Liver (tissue), 9 donors: ENCODE data around the gene NDRG4. TPM values are rescaled to one million over a fixed set of nuclear protein-coding genes. Genes with fewer than 3 reads are reported as not detected.

Source experiments
- DNase-seq: peaks from one replicate; pipeline ENCODE4 v3.0.0-alpha.2; 2017; ENCODE audit warnings: low spot score
- H3K27ac ChIP-seq, 2 donors: one replicate each; pipeline ENCODE4 v1.7.0; 2013; ENCODE audit warnings: inconsistent platforms in 2 of 2, low read length in 2 of 2, control low read depth in 1 of 2, low read depth in 1 of 2, mild to moderate bottlenecking in 1 of 2
- H3K27me3 ChIP-seq, 4 donors: one replicate each; pipeline versions ENCODE4 v1.6.1 to v1.7.0; 2013; ENCODE audit warnings: low read length in 3 of 4, inconsistent platforms in 1 of 4, mild to moderate bottlenecking in 1 of 4, moderate library complexity in 1 of 4; ENCODE audit not compliant: control insufficient read depth in 4 of 4, insufficient read depth in 4 of 4
- H3K36me3 ChIP-seq, 4 donors: one replicate each; pipeline versions ENCODE4 v1.6.1 to v1.7.0; 2013; ENCODE audit warnings: low read length in 3 of 4, mild to moderate bottlenecking in 3 of 4, low read depth in 1 of 4, moderate library complexity in 1 of 4; ENCODE audit not compliant: control insufficient read depth in 4 of 4, insufficient read depth in 3 of 4
- H3K4me1 ChIP-seq, 4 donors: one replicate each; pipeline versions ENCODE4 v1.6.1 to v1.7.0; 2013; ENCODE audit warnings: low read length in 3 of 4, mild to moderate bottlenecking in 3 of 4, moderate library complexity in 1 of 4; ENCODE audit not compliant: control insufficient read depth in 4 of 4, insufficient read depth in 4 of 4
- H3K4me3 ChIP-seq, 3 donors: one replicate each; pipeline versions ENCODE4 v1.6.1 to v1.7.0; 2013; ENCODE audit warnings: low read length in 3 of 3, control low read depth in 1 of 3, low read depth in 1 of 3, mild to moderate bottlenecking in 1 of 3
- H3K9ac ChIP-seq, 2 donors: one replicate each; pipeline ENCODE4 v1.7.0; 2013; ENCODE audit warnings: low read length in 2 of 2, mild to moderate bottlenecking in 2 of 2, moderate library complexity in 2 of 2, control low read depth in 1 of 2, low read depth in 1 of 2
- H3K9me3 ChIP-seq, 4 donors: one replicate each; pipeline versions ENCODE4 v1.6.1 to v1.7.0; 2013; ENCODE audit warnings: low read length in 3 of 4; ENCODE audit not compliant: control insufficient read depth in 4 of 4
- CTCF ChIP-seq: fragments of 150-350 bp; IDR thresholded peaks from 2 replicates; pipeline ENCODE4 v1.5.1; 2017; ENCODE audit warnings: improper control_type of control experiment, low read depth, low read length; ENCODE audit not compliant: missing input control
- EGR1 ChIP-seq, 2 donors: IDR thresholded peaks; 2 replicates each; pipeline ENCODE4 v1.6.1; 2016 to 2018; ENCODE audit warnings: antibody characterized with exemption in 2 of 2, low read depth in 2 of 2
- FOXA1 ChIP-seq: IDR thresholded peaks from 2 replicates; pipeline ENCODE4 v1.6.1; 2016; ENCODE audit warnings: antibody characterized with exemption
- FOXA2 ChIP-seq: IDR thresholded peaks from 2 replicates; pipeline ENCODE4 v1.6.1; 2016; ENCODE audit warnings: antibody characterized with exemption
- GABPA ChIP-seq, 2 donors: IDR thresholded peaks in 1 of 2; conservative IDR thresholded peaks in 1 of 2; 2 replicates each; pipeline ENCODE4 v1.6.1; 2016; ENCODE audit warnings: antibody characterized with exemption in 2 of 2, mild to moderate bottlenecking in 1 of 2, moderate library complexity in 1 of 2
- HNF4A ChIP-seq, 2 donors: conservative IDR thresholded peaks; 2 replicates each; pipeline ENCODE4 v1.6.1; 2016; ENCODE audit warnings: antibody characterized with exemption in 2 of 2, mild to moderate bottlenecking in 2 of 2
- HNF4G ChIP-seq: IDR thresholded peaks from 2 replicates; pipeline ENCODE4 v1.6.1; 2016; ENCODE audit warnings: antibody characterized with exemption
- JUND ChIP-seq, 2 donors: IDR thresholded peaks; 2 replicates each; pipeline ENCODE4 v1.6.1; 2016; ENCODE audit warnings: antibody characterized with exemption in 2 of 2
- MAX ChIP-seq: IDR thresholded peaks from 2 replicates; pipeline ENCODE4 v1.6.1; 2016; ENCODE audit warnings: antibody characterized with exemption
- RAD21 ChIP-seq, 2 donors: IDR thresholded peaks; 2 replicates each; pipeline ENCODE4 v1.6.1; 2016; ENCODE audit warnings: antibody characterized with exemption in 2 of 2, mild to moderate bottlenecking in 2 of 2
- REST ChIP-seq: IDR thresholded peaks from 2 replicates; pipeline ENCODE4 v1.6.1; 2016; ENCODE audit warnings: antibody characterized with exemption, mild to moderate bottlenecking
- RXRA ChIP-seq, 2 donors: IDR thresholded peaks; 2 replicates each; pipeline ENCODE4 v1.6.1; 2017 to 2018; ENCODE audit warnings: antibody characterized with exemption in 2 of 2, mild to moderate bottlenecking in 1 of 2
- SP1 ChIP-seq: IDR thresholded peaks from 2 replicates; pipeline ENCODE4 v1.6.1; 2018; ENCODE audit warnings: antibody characterized with exemption, mild to moderate bottlenecking
- TAF1 ChIP-seq: conservative IDR thresholded peaks from 2 replicates; pipeline ENCODE4 v1.6.1; 2016; ENCODE audit warnings: antibody characterized with exemption, mild to moderate bottlenecking
- ZBTB33 ChIP-seq: IDR thresholded peaks from 2 replicates; pipeline ENCODE4 v1.6.1; 2016; ENCODE audit warnings: antibody characterized with exemption
- WGBS: extraction: QIAGEN DNeasy Blood & Tissue Kit; methylation state at CpG from one replicate; pipeline ENCODE4 v1.1.7; 2013; 5-methylcytosine and 5-hydroxymethylcytosine counted together
- polyA plus RNA-seq, 2 donors: library from polyadenylated mRNA; stranded (reverse) in 1 of 2; unstranded in 1 of 2; fragments of 200-250 nt in 1 of 2; fragments of >200 nt in 1 of 2; fragmentation: Nextera tagmentation in 1 of 2; extraction: Ambion mirVana in 1 of 2; gene quantifications; one replicate each; pipeline versions ENCODE4 v1.2.1 to v1.2.3, GENCODE V29; 2013 to 2015
- total RNA-seq, 2 donors: library from RNA; depleted of rRNA; stranded (reverse); fragments of >200 nt; gene quantifications; one replicate each; pipeline ENCODE4 v1.2.3, GENCODE V29; 2014
- TF ChIP-seq, protein P1 (sequence below): IDR thresholded peaks from 2 replicates; pipeline ENCODE4 v1.6.1; 2016; ENCODE audit warnings: antibody characterized with exemption
- donor health status: healthy.
- donor health status: healthy.
- donor health status: healthy.
- donor health status: healthy.
- donor health status: healthy.

NDRG4 gene
- total and polyA plus RNA-seq, 4 donors, result 0.40 to 1.1 (median 0.86) TPM

DNA sequence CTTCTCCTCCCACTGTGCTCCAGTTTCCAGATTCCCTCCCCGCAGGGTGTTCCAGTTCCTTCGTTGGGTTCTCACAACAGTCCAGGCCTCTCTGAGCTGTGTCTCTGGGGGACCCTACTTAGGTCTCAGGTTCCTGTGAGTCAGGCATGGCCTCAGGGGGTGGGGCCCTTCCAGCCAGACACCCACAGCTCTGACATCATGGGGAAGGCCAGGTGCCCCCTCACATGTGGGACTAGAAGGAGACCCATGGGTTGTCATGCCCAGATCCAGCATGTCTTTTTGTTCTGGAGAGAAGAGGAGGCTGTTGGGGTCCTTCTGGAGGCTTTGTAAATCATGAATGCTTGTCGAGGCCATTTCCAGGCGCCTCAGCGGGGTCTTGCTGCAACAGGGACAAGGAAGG, 32.0 kb upstream of the NDRG4 start:
- Histone ChIP-seq H3K9me3 (no peaks in the 10 kb centered on the region), H3K27ac (no peak overlapping the region), H3K4me3 (no peak overlapping the region), H3K4me1 (peaks cover 5 to 19% (median 12%) of the 10 kb centered on the region in 4 donors), H3K9ac (no peak overlapping the region), H3K36me3 (no peaks in the 10 kb centered on the region), H3K27me3 (peaks cover 0 to 11% (median 4%) of the 10 kb centered on the region in 4 donors)
- no peak for TF ChIP-seq JUND (IDR thresholded peaks at IDR 0.05)
- TF ChIP-seq ZBTB33, result no peak
- no peak for TF ChIP-seq FOXA1
- no peak for TF ChIP-seq RAD21 (IDR thresholded peaks at IDR 0.05)
- no peak for TF ChIP-seq EGR1 (IDR thresholded peaks at IDR 0.05; ENCODE audit: low read depth in 2 of 2)
- TF ChIP-seq HNF4G, result no peak
- DNase-seq, result no peak
- WGBS, result 92% methylated on average over 5 of the region's 5 CpGs

DNA sequence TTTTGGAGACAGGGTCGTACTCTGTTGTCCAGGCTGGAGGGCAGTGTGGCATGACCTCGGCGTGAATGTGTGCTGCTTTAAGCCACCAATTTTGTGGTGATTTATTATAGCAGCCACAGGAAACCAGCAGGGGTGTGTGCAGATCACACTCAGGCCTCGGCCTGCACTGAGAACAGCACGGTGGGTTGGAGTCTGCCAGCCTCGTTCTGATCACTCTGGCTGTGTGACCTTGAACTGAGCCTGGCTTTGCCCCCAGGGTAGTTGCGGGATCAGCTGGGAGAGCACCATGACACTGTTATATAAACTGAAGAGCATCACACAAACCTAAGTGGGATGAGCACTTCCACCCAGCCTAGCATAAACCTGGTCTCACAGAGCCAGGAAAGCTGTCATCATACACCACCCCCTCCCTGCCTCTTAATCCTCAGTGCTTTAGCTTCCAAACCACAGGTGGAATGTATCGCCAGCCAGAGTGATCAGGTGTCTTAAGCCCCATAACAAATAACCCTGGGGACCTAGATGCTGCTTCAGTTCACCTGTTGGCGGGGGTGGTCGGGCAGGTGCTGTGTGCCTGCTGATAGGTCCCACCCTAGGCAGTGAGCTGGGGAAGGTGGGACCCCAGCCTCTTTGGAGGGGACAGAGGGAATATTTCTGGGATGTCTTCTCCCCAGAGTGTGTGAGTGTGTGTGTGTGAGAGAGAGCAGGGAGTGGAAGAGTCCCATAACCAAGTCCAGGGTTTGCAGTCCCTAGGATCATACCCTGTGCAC, 28.6 kb upstream of the NDRG4 start:
- Histone ChIP-seq H3K9me3 (no peaks in the 10 kb centered on the region), H3K4me3 (no peak overlapping the region), H3K27me3 (peaks cover 0 to 5% (median 1%) of the 10 kb centered on the region in 4 donors), H3K27ac (no peak overlapping the region), H3K4me1 (no peaks in the 10 kb centered on the region), H3K36me3 (no peaks in the 10 kb centered on the region), H3K9ac (no peak overlapping the region)
- WGBS, result 67% methylated on average over 10 of the region's 10 CpGs
- DNase-seq, result no peak
- no peak for TF ChIP-seq FOXA2
- TF ChIP-seq GABPA (IDR thresholded peaks at IDR 0.05 in 1 of 2, conservative IDR thresholded peaks at IDR 0.05 in 1 of 2), result no peak
- TF ChIP-seq ZBTB33, result no peak
- TF ChIP-seq, protein P1, sequence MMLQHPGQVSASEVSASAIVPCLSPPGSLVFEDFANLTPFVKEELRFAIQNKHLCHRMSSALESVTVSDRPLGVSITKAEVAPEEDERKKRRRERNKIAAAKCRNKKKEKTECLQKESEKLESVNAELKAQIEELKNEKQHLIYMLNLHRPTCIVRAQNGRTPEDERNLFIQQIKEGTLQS, result no peak
- TF ChIP-seq FOXA1, result no peak
- no peak for TF ChIP-seq SP1
- no peak for TF ChIP-seq EGR1 (IDR thresholded peaks at IDR 0.05; ENCODE audit: low read depth in 2 of 2)
- TF ChIP-seq RXRA (IDR thresholded peaks at IDR 0.05), result no peak
- TF ChIP-seq MAX, result no peak
- TF ChIP-seq HNF4G, result no peak
- TF ChIP-seq REST, result no peak
- no peak for TF ChIP-seq RAD21 (IDR thresholded peaks at IDR 0.05)
- TF ChIP-seq TAF1, result no peak
- TF ChIP-seq CTCF, result no peak
- TF ChIP-seq JUND (IDR thresholded peaks at IDR 0.05), result no peak
- TF ChIP-seq HNF4A (conservative IDR thresholded peaks at IDR 0.05), result no peak
